ENCODE measurements around the gene KIF3B. TPM values are rescaled to one million over a fixed set of nuclear protein-coding genes. Genes with fewer than 3 reads are reported as not detected.
A peak's percentile ranks its signal among the peaks of the same experiment; 100 is the strongest.

Gene KIF3B
- total and polyA plus RNA-seq, 2 donors from 2014 or later: 31.6 to 62.2 TPM

GRCh38 chr20:32302507-32302872 is 25.0 kb downstream of the KIF3B start:
- no peak overlapping the region for H3K27ac ChIP-seq (ENCODE audit: low read depth in 2 of 2, low read length in 2 of 2)
- H3K27me3 ChIP-seq (ENCODE audit: control insufficient read depth, insufficient read depth, low read length): no peaks in the 10 kb centered on the region
- intact Hi-C loops (cut with DNase I): no loop called here
- no peaks in the 10 kb centered on the region for H3K4me1 ChIP-seq (ENCODE audit: control insufficient read depth in 2 of 3, insufficient read depth in 2 of 3, low read depth in 1 of 3, low read length in 3 of 3)
- no peak for TF ChIP-seq CTCF (IDR thresholded peaks at IDR 0.05; ENCODE audit: borderline replicate concordance, extremely low read depth, insufficient read depth)
- FAIRE-seq (no peak), DNase-seq (no peak)
- no peak overlapping the region for H3K4me3 ChIP-seq (ENCODE audit: low read length in 3 of 3)
- no peaks in the 10 kb centered on the region for H3K36me3 ChIP-seq (ENCODE audit: control insufficient read depth in 2 of 3, insufficient read depth in 3 of 3, low read length in 3 of 3)
- no peak overlapping the region for H3K9ac ChIP-seq (ENCODE audit: low read length in 3 of 3)
- H3K9me3 ChIP-seq (ENCODE audit: control insufficient read depth in 2 of 3, insufficient read depth in 1 of 3, low read length in 3 of 3): no peaks in the 10 kb centered on the region

- intact Hi-C loops (cut with DNase I): no loop called here
- Histone ChIP-seq H3K36me3 (ENCODE audit: control insufficient read depth in 2 of 3, insufficient read depth in 3 of 3, low read length in 3 of 3) (peaks cover 0 to under 1% (median 0%) of the 10 kb centered on the region in 3 donors), H3K4me3 (ENCODE audit: low read length in 3 of 3) (no peak overlapping the region), H3K9ac (ENCODE audit: low read length in 3 of 3) (no peak overlapping the region), H3K9me3 (ENCODE audit: control insufficient read depth in 2 of 3, insufficient read depth in 1 of 3, low read length in 3 of 3) (no peaks in the 10 kb centered on the region), H3K27me3 (ENCODE audit: control insufficient read depth, insufficient read depth, low read length) (no peaks in the 10 kb centered on the region), H3K4me1 (ENCODE audit: control insufficient read depth in 2 of 3, insufficient read depth in 2 of 3, low read depth in 1 of 3, low read length in 3 of 3) (no peaks in the 10 kb centered on the region), H3K27ac (ENCODE audit: low read depth in 2 of 2, low read length in 2 of 2) (no peak overlapping the region)
- no peak for FAIRE-seq
- DNase-seq: peak in 1 of 5 donors; percentile 21
- no peak for TF ChIP-seq CTCF (IDR thresholded peaks at IDR 0.05; ENCODE audit: borderline replicate concordance, extremely low read depth, insufficient read depth)
Measured at GRCh38 chr20:32304131-32304746, 26.8 kb downstream of the KIF3B start.

- no peak for TF ChIP-seq CTCF (IDR thresholded peaks at IDR 0.05; ENCODE audit: borderline replicate concordance, extremely low read depth, insufficient read depth)
- Histone ChIP-seq H3K36me3 (ENCODE audit: control insufficient read depth in 2 of 3, insufficient read depth in 3 of 3, low read length in 3 of 3) (peaks cover 0 to 31% (median 27%) of the 10 kb centered on the region in 3 donors), H3K27ac (ENCODE audit: low read depth in 2 of 2, low read length in 2 of 2) (no peak overlapping the region), H3K4me1 (ENCODE audit: control insufficient read depth in 2 of 3, insufficient read depth in 2 of 3, low read depth in 1 of 3, low read length in 3 of 3) (peaks cover 0 to 3% (median 0%) of the 10 kb centered on the region in 3 donors), H3K4me3 (ENCODE audit: low read length in 3 of 3) (no peak overlapping the region), H3K27me3 (ENCODE audit: control insufficient read depth, insufficient read depth, low read length) (no peaks in the 10 kb centered on the region), H3K9ac (ENCODE audit: low read length in 3 of 3) (no peak overlapping the region), H3K9me3 (ENCODE audit: control insufficient read depth in 2 of 3, insufficient read depth in 1 of 3, low read length in 3 of 3) (no peaks in the 10 kb centered on the region)
- FAIRE-seq: no peak
- intact Hi-C loops (cut with DNase I): no loop called here
- no peak for DNase-seq
Measured at GRCh38 chr20:32312718-32313424, 35.4 kb downstream of the KIF3B start.
